HepG2 (cell line): ENCODE results near the gene LENG1. TPM values are rescaled to one million over a fixed set of nuclear protein-coding genes. Genes with fewer than 3 reads are reported as not detected.

Experiments used
- ATAC-seq: fragments of 200-7000 bp; cut with Tn5 transposase; 3 replicates; pipeline ENCODE4 v1.9.1; 2020; ENCODE audit warnings: mild to moderate bottlenecking, moderate library complexity
- BruUV-seq: library from RNA; stranded (reverse); fragments of 400-500 nt; replicated peaks from 2 replicates; lab custom pipeline; 2021; lab: Mats Ljungman, UMichigan
- CTCF ChIA-PET: fragments of 300-600 bp; formaldehyde crosslinking; extraction: SDS; loops from one replicate; lab custom pipeline; 2021; ENCODE audit warnings: low total read pairs, inconsistent platforms, low intra/inter-chr PET ratio; lab: Yijun Ruan, JAX
- POLR2A ChIA-PET: fragments of 350-600 bp; sonication (Branson Sonifier 250); formaldehyde crosslinking; loops from one replicate; lab custom pipeline; 2020; ENCODE audit warnings: antibody characterized with exemption, inconsistent platforms; lab: Yijun Ruan, JAX
- DNase-seq: peaks from one replicate; pipeline ENCODE4 v3.0.0-alpha.2; 2015; ENCODE audit warnings: low spot score
- FAIRE-seq: peaks from 3 replicates; lab custom pipeline; 2011; peaks lifted over from hg19 to GRCh38; lab: Jason Lieb, UNC
- H2AFZ ChIP-seq: one replicate; pipeline ENCODE4 v1.6.1; 2011; ENCODE audit warnings: low read length, inconsistent platforms
- H3K27ac ChIP-seq: fragments of 300-600 bp; 3 replicates; pipeline ENCODE4 v1.8.0; 2011; ENCODE audit warnings: mixed run types, mild to moderate bottlenecking, mixed read lengths, low read length, inconsistent platforms; ENCODE audit not compliant: insufficient read depth; ENCODE audit errors: extremely low read length
- H3K27me3 ChIP-seq, 2 experiments: fragments of 200-600 bp in 1 of 2; 2 replicates in 1 of 2; 3 replicates in 1 of 2; pipeline versions ENCODE4 v1.6.0 to v1.8.0; 2011; ENCODE audit warnings: low read length in 2 of 2, mild to moderate bottlenecking in 2 of 2, moderate library complexity in 2 of 2, inconsistent platforms in 1 of 2; ENCODE audit not compliant: insufficient read depth in 2 of 2, control insufficient read depth in 1 of 2
- H3K36me3 ChIP-seq, 2 experiments: fragments of 200-600 bp in 1 of 2; replicated peaks in 1 of 2; 2 replicates in 1 of 2; 3 replicates in 1 of 2; pipeline versions ENCODE4 v1.5.1 to v1.8.0; 2011; ENCODE audit warnings: low read length in 2 of 2, inconsistent platforms in 1 of 2; ENCODE audit not compliant: insufficient read depth in 2 of 2, control insufficient read depth in 1 of 2
- H3K4me1 ChIP-seq: 2 replicates; pipeline ENCODE4 v1.5.1; 2012; ENCODE audit warnings: low read length, inconsistent platforms; ENCODE audit not compliant: insufficient read depth
- H3K4me2 ChIP-seq: 2 replicates; pipeline ENCODE4 v1.6.0; 2011; ENCODE audit warnings: low read depth, low read length, inconsistent platforms
- H3K4me3 ChIP-seq, 3 experiments: fragments of 200-600 bp in 1 of 3; sonication (generic), shearing (Covaris generic) in 1 of 3; replicated peaks in 1 of 3; 2 replicates each; pipeline ENCODE4 v1.5.1; 2011 to 2016; ENCODE audit warnings: low read length in 3 of 3, inconsistent platforms in 2 of 3, low read depth in 2 of 3, mild to moderate bottlenecking in 2 of 3, control low read depth in 1 of 3, mixed read lengths in 1 of 3; ENCODE audit not compliant: insufficient read depth in 1 of 3
- H3K79me2 ChIP-seq: one replicate; pipeline ENCODE4 v1.6.1; 2011; ENCODE audit warnings: low read length, inconsistent platforms; ENCODE audit not compliant: insufficient read depth
- H3K9ac ChIP-seq: 2 replicates; pipeline ENCODE4 v1.6.0; 2011; ENCODE audit warnings: mild to moderate bottlenecking, low read depth, low read length, inconsistent platforms; ENCODE audit not compliant: insufficient read depth
- H3K9me3 ChIP-seq: 2 replicates; pipeline ENCODE4 v1.5.1; 2012; ENCODE audit warnings: mild to moderate bottlenecking, low read length
- H4K20me1 ChIP-seq: 2 replicates; pipeline ENCODE4 v1.6.0; 2011; ENCODE audit warnings: inconsistent platforms, mild to moderate bottlenecking, low read length, moderate library complexity; ENCODE audit not compliant: insufficient read depth
- AGO2 ChIP-seq: fragments of 200-400 bp; formaldehyde crosslinking; optimal IDR thresholded peaks from 2 replicates; pipeline ENCODE3; 2017; ENCODE audit warnings: mild to moderate bottlenecking, low read depth, low read length, moderate library complexity
- CBFB ChIP-seq: sonication (generic); formaldehyde crosslinking; IDR thresholded peaks from 2 replicates; pipeline ENCODE4 v1.4.0; 2020; ENCODE audit warnings: missing genetic modification reagents
- CHD2 ChIP-seq: IDR thresholded peaks from 2 replicates; pipeline ENCODE4 v1.6.1; 2011; ENCODE audit warnings: low read depth, low read length, improper control_type of control experiment
- PCBP2 ChIP-seq: fragments of 200-400 bp; formaldehyde crosslinking; optimal IDR thresholded peaks from 2 replicates; pipeline ENCODE3; 2018; ENCODE audit warnings: low read length, low read depth; ENCODE audit not compliant: poor library complexity, severe bottlenecking
- POGK ChIP-seq: sonication (generic); formaldehyde crosslinking; conservative IDR thresholded peaks from 2 replicates; pipeline ENCODE4 v1.8.0; 2022; ENCODE audit warnings: mild to moderate bottlenecking, moderate library complexity, missing genetic modification reagents
- SNAPC2 ChIP-seq: sonication (generic); formaldehyde crosslinking; IDR thresholded peaks from 2 replicates; pipeline ENCODE4 v1.8.1; 2022; ENCODE audit warnings: mild to moderate bottlenecking, missing genetic modification reagents
- TBX2 ChIP-seq: sonication (generic); formaldehyde crosslinking; IDR thresholded peaks from 2 replicates; pipeline ENCODE4 v1.5.0; 2020; ENCODE audit warnings: missing genetic modification reagents, mild to moderate bottlenecking, borderline replicate concordance
- XRCC5 ChIP-seq: fragments of 200-400 bp; formaldehyde crosslinking; optimal IDR thresholded peaks from 2 replicates; pipeline ENCODE3; 2017; ENCODE audit warnings: mild to moderate bottlenecking, low read length
- ZBTB33 ChIP-seq: sonication (generic); formaldehyde crosslinking; IDR thresholded peaks from 2 replicates; pipeline ENCODE4 v1.4.0; 2020; ENCODE audit warnings: missing genetic modification reagents
- ZNF232 ChIP-seq: sonication (generic); formaldehyde crosslinking; IDR thresholded peaks from 2 replicates; pipeline ENCODE4 v1.4.0; 2020; ENCODE audit warnings: missing genetic modification reagents, borderline replicate concordance
- ZNF430 ChIP-seq: sonication (generic); formaldehyde crosslinking; IDR thresholded peaks from 2 replicates; pipeline ENCODE4 v1.9.0; 2021; ENCODE audit warnings: mild to moderate bottlenecking, missing genetic modification reagents
- ZNF670 ChIP-seq: sonication (generic); formaldehyde crosslinking; IDR thresholded peaks from 2 replicates; pipeline ENCODE4 v1.8.0; 2022; ENCODE audit warnings: mild to moderate bottlenecking, missing genetic modification reagents, borderline replicate concordance
- ZNF674 ChIP-seq: sonication (generic); formaldehyde crosslinking; IDR thresholded peaks from 2 replicates; pipeline ENCODE4 v1.5.0; 2020; ENCODE audit warnings: low read depth, mild to moderate bottlenecking, missing genetic modification reagents
- WGBS: methylation state at CpG from one replicate; pipeline ENCODE4 v1.1.6; 2017; ENCODE audit warnings: low lambda C conversion rate; 5-methylcytosine and 5-hydroxymethylcytosine counted together
- in situ Hi-C: cut with HindIII; loops from 2 replicates; pipeline ENCODE4 v1.10.0; 2017; ENCODE audit warnings: low pct_unique_long_range_greater_than_20kb; ENCODE audit not compliant: extremely low pct_ligation_motif_present
- intact Hi-C: fragments of 100-400 bp; cut with micrococcal nuclease; formaldehyde crosslinking; loops from one replicate; pipeline ENCODE4 v1.10.0; 2022; ENCODE audit not compliant: unreplicated experiment
- polyA plus RNA-seq, 8 experiments: library from polyadenylated mRNA; depleted of rRNA in 3 of 8; stranded (reverse) in 7 of 8; unstranded in 1 of 8; fragments of >200 nt; fragmentation: Illumina TruSeq in 4 of 8; extraction: Trizol in 4 of 8; gene quantifications; 2 replicates each; pipeline versions ENCODE4 v1.2.1 to v1.2.3, GENCODE V29; 2011 to 2016; ENCODE audit warnings: low read depth in 4 of 8, missing spikeins in 1 of 8, mixed read lengths in 1 of 8; ENCODE audit not compliant: insufficient read depth in 1 of 8
- total RNA-seq, 5 experiments: library from RNA; depleted of rRNA; stranded (reverse); fragments of >200 nt; fragmentation: Illumina TruSeq; extraction: Trizol; gene quantifications; 2 replicates each; pipeline ENCODE4 v1.2.3, GENCODE V29; 2016; ENCODE audit warnings: low read depth in 1 of 5
- TF ChIP-seq, protein P1 (sequence below): IDR thresholded peaks from 2 replicates; pipeline ENCODE4 v1.6.1; 2016

Gene LENG1
- total and polyA plus RNA-seq, 2 of the 13 experiments (the other 11 are each of a cell fraction or from before 2014, with no cell fraction given): 1.8 to 3.8 TPM

DNA sequence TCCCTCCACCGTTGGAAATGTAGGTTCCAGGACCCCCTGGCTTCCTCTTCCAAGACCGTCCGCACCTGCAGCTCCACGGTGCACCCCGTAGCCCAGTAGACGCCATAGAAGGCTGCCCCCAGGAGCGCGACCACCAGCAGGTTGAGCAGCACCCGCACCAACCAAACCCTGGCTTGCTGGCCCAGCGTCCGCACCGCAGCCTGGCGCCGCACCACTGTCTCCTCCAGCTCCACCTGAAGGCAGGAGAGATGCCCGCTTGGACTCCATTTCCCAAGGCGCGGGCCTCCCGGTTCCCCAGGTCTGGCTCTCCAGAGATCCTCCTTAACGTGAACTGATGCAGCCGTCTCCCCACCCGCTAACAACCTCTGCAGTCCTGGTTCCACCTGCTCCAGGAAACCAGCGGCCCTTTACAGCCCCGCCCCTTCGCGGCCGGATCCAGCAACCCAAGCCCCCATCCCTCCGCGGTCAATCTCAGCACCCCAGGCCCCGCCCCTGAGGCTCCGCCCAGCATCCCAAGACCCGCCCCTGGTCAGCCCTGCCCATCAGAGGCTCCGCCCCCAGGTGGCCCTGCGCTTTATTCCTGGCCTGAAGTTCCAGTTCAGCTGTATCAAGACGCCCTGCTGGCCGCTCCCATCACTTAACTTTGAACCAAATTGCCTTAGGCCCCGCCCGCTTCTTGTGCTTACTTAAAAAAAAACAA lies 5.0 kb upstream of the LENG1 start:
- no peaks in the 10 kb centered on the region for H3K9me3 ChIP-seq
- ChIA-PET POLR2A (no interaction called here), CTCF (no interaction called here)
- H3K27ac ChIP-seq: no peak overlapping the region
- H2AFZ ChIP-seq: no peak overlapping the region
- H3K9ac ChIP-seq: no peak overlapping the region
- H3K4me2 ChIP-seq: no peak overlapping the region
- TF ChIP-seq AGO2 (peak; percentile 28), ZNF430 (CRISPR knock-in tag) (no peak), PCBP2 (no peak), ZBTB33 (peak; percentile 67; the same call in 1 of the 2 replicates)
- BruUV-seq: no TSS peak
- ATAC-seq: no peak
- 87% methylated on average over 37 of the region's 37 CpGs for WGBS
- no peaks in the 10 kb centered on the region; a peak in 1 of 5 replicates for H3K27me3 ChIP-seq
- H3K79me2 ChIP-seq: peaks cover 3% of the 10 kb centered on the region
- intact Hi-C loops (no loop called here), in situ Hi-C loops (no loop called here)
- H4K20me1 ChIP-seq: no peaks in the 10 kb centered on the region
- H3K4me1 ChIP-seq: 0 out of 2 replicates have a peak, but pooled peaks cover 5% of the 10 kb centered on the region
- H3K4me3 ChIP-seq: no peak overlapping the region
- FAIRE-seq: no peak
- no peak for DNase-seq
- H3K36me3 ChIP-seq: no peaks in the 10 kb centered on the region

GRCh38 chr19:54162884-54163283 lies 3.4 kb upstream of the LENG1 start:
- Histone ChIP-seq H3K9ac (no peak overlapping the region), H3K79me2 (peaks cover 13% of the 10 kb centered on the region), H3K36me3 (peaks cover 0 to 5% of the 10 kb centered on the region in 2 experiments; a peak in 2 of 5 replicates), H3K4me2 (no peak overlapping the region), H3K4me3 (no peak overlapping the region), H3K27ac (no peak overlapping the region), H4K20me1 (no peaks in the 10 kb centered on the region), H3K9me3 (no peaks in the 10 kb centered on the region), H3K4me1 (peaks cover 13% of the 10 kb centered on the region), H2AFZ (no peak overlapping the region)
- no peak for FAIRE-seq
- intact Hi-C loops: no loop called here
- BruUV-seq: no TSS peak
- in situ Hi-C loops: no loop called here
- POLR2A ChIA-PET: no interaction called here
- no peak for TF ChIP-seq ZNF670 (CRISPR knock-in tag)
- TF ChIP-seq CHD2: no peak
- TF ChIP-seq, protein P1, sequence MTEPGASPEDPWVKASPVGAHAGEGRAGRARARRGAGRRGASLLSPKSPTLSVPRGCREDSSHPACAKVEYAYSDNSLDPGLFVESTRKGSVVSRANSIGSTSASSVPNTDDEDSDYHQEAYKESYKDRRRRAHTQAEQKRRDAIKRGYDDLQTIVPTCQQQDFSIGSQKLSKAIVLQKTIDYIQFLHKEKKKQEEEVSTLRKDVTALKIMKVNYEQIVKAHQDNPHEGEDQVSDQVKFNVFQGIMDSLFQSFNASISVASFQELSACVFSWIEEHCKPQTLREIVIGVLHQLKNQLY (CRISPR knock-in tag): no peak
- TF ChIP-seq ZNF232 (CRISPR knock-in tag): no peak
- TF ChIP-seq XRCC5: no peak
- no peak for TF ChIP-seq ZNF674 (CRISPR knock-in tag)
- TF ChIP-seq SNAPC2 (CRISPR knock-in tag): no peak
- no peak for TF ChIP-seq CBFB (CRISPR knock-in tag)
- TF ChIP-seq TBX2: no peak
- TF ChIP-seq POGK: no peak
- TF ChIP-seq, all 625 proteins: peak for 0
- H3K27me3 ChIP-seq: no peaks in the 10 kb centered on the region; a peak in 1 of 5 replicates
- DNase-seq (no peak), ATAC-seq (no peak)
- CTCF ChIA-PET: no interaction called here
- 94% methylated on average over 14 of the region's 14 CpGs for WGBS
